HG02970 (cell line): Measurements from ENCODE around the gene SEC24D.

ENCODE experiments used
- ATAC-seq: cut with Tn5 transposase; IDR thresholded peaks from one replicate; pipeline ENCODE4 v1.9.1; 2021; ENCODE audit warnings: mild to moderate bottlenecking, moderate library complexity, moderate number of reproducible peaks; ENCODE audit not compliant: unreplicated experiment, low FRiP score

Gene SEC24D

DNA sequence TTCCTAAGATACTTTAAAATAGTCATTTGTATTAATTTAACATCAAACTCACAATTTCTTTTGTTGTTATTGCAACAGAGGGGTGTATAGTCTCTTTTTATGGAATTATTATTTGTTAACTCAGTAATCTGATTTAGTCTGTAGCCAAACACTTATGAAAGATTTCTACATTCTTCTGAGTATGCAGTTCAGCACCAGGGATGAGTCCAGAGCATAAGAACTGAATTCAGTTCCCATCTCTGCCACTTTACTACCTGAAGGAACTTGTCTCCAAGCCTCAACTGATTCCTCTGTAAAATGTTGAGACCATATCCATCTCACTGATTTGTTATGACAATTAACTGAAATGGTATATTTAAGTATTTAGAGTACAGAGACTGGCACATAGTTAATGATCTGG, 105.2 kb downstream of the SEC24D start:
- no peak for ATAC-seq

DNA sequence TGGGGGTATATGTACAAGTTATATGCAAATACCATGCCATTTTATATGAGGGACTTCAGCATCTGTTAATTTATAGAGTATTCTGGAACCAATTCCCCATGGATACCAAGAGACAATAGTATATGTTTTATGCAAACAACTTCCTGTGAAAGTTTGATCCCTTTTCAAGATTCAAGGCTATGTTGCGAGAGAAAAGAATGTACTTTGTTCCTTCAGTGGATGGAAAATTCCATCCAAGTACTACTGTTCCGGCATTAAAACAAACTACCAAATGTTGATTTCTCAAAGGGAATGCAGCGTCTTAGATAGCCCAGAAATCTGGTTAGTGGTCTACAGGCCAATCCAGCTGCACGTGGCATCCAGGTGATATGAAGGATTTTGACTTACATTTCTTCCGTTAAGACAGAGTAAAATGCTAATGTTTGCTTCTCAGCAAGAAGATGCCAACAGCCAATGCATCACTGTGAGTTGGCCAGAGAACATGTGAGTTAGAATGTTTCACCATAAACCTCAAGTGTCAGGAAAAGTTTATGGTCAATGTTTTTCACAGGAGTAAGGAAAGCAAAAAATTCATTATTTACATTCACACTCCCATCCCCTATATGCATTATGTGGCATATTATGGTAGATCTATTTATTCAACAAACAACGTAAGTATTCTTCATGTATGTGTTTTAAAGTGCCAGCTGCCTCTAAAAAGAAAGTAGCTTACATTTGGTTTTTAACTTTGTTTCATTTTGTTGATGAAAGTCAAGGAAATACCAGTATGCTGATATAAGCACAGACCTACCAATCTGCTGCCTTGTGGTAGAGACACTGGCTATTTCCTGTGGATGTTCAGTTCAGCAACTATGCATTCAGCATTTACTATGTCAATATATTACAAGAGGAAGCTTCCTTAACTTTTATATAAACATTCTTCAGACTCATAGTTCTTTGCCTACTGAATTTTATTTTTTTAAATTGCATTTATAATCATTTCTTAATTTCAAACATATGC, 106.3 kb downstream of the SEC24D start:
- no peak for ATAC-seq

- no peak for ATAC-seq
Observed at GRCh38 chr4:118727360-118727759, 108.6 kb downstream of the SEC24D start.

DNA sequence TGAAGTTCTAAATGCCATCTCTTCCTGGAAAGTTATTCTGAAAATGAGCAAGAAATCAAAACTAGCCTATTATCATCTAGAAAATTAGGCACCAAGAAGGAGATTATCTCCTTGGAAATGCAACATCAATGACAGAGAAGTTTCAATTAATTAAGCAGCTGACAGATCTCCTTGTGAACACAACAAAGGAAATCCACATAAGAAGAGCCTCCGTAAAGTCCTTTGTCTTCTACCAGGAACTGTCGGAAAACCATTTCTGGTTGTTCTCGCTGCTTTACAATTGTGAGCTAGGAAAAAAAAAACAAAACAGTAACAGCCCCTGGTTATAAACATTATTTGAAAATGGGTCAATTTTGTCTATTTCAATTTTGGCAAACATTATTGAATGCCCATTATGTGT, 112.6 kb downstream of the SEC24D start:
- ATAC-seq, result no peak

DNA sequence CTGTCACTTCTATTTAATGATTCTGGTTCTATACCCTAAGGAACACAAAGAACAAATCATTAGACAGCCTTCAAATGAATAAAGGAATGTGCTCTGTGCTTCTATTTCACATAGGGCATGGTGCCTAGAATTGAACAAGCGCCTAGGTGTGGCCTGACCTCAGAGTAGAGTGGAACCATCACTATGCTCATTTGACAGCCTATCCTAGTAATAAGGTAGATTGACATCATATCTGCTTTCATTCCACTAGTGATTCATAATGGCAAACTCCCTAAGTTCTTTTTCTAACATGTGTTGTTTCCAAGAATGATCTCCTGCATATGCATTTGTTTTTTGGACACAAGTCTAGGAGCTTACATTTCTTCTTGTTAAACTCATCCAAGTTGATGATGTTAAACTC, 114.2 kb downstream of the SEC24D start:
- ATAC-seq, result no peak

- no peak for ATAC-seq
Observed at GRCh38 chr4:118718511-118719170, 117.3 kb downstream of the SEC24D start.

DNA sequence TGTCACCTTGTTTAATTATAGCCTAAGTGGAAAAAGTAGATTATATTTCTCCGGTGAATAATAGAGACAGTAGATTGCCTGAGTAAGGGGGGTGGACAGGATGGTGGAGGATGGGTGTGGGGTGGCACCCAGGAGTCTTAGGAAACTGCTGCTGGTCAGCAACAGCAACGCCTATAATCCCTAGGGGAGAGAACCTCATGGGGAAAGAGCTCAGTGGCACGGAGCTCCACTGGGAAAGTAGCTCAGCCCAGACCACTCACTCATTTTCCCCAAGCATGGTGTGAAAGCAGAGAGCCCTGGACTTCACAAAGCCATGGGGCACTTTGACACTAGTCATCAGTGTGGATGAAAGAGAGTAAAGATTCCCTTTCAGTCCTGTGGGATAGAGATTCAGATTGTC, 119.6 kb downstream of the SEC24D start:
- ATAC-seq, result no peak

GRCh38 chr4:118714682-118715081, 121.2 kb downstream of the SEC24D start:
- no peak for ATAC-seq

DNA sequence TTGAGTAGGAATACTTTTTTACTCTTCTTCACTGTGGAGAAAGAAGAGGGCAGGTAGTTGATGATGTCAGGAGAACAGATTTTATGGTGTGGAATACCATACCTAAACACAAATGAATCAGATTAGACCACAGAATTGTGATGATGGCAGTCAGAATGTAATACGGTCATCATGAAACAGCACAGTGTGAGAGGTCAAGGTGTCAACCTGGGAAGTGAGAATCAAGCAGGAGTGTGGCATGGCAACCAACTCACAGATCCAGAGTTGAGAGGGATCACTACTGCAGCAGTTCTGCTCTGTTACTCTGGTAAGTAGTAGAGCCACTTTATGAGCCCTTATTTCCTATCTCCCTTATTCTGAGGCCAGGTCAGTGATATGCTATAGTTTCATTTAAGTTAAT, 123.1 kb downstream of the SEC24D start:
- ATAC-seq, result no peak

- ATAC-seq, result no peak
Observed at GRCh38 chr4:118711052-118711451, 124.9 kb downstream of the SEC24D start.

DNA sequence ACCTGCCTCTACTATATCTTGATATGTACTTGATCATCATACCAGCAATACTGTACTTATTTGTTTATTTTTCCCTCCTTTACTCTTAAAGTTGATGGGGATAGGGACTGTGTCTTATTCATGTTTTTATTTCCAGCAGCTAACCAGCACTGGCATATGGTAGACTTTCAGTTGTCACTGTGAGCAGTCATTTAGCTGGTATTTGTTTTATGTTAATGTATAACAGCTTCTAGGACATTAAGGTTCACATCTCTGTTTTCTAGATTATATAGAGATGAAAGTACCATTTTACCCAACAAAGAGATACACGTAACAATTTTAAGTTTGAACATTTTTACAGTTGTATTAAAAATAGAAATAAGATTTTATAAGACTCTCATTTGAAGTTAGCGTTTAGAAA, 132.8 kb downstream of the SEC24D start:
- no peak for ATAC-seq

DNA sequence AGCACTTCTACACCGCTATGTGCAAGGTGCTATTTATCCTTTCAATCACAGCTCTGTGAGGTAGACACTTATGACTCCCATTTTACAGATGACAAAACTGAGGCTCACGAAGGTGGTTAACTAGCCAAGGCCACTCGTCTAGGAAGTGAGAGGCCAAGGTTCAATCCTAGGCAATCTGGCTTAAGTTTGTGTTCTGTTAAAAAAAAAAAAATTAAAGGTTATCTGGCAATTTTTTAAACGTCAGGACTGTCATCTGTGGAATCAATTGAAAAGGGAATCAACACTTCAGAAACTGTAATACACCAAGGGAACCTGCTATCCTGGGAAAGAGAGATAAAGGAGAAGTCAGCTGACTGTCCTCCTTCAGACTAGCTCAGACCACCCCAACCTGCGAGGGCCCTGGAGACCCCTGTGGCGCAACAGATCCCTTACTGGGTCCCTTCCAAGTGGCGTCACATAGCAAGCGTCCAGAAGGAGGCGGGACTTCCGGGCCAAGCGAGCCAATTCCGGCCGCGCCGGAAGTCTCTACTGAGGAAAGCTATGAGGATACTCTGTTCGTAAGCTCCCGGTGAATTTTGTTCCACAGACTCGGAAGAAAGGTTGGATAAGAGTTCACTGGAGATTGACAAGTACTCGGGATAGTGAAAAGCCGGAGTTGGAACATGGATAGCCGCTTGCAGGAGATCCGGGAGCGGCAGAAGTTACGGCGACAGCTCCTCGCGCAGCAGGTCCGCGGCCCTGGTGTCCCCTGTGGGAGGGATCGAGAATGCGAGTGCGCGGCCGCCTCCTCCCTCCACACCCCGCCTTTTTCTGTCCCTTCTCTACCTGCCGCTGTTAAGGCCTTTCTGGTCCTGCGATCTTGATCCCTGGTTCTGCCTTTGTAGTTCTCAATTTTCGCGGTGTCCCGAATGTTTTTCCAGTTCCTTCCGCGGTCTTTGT, 150.8 kb downstream of the SEC24D start, which contains the start of gene METTL14:
Gene METTL14, plus strand, starts transcription at position 520 of the 939 bp plus-strand sequence. Its CDS starts 143 bp downstream, at position 663.
- peak; percentile 99 for ATAC-seq

DNA sequence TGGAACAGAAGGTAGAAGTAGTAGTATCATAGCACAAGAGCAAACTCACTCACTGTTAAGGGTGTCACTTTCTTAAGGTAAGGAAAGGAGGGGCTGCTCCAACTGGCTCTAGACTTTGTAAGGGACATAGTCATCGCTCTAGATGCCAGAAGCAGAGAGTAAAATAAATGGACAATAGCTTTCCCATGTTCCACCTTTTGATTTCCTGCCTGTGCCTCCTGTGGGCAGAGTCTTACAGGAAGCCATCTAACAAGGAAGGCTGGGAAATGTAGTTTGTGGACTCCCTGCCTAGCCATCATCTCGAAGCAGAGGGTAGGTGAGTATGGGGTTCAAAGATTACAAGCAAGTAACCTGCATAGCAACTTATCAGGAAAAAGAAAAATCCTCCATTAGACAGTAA, 152.4 kb downstream of the SEC24D start:
- no peak for ATAC-seq

DNA sequence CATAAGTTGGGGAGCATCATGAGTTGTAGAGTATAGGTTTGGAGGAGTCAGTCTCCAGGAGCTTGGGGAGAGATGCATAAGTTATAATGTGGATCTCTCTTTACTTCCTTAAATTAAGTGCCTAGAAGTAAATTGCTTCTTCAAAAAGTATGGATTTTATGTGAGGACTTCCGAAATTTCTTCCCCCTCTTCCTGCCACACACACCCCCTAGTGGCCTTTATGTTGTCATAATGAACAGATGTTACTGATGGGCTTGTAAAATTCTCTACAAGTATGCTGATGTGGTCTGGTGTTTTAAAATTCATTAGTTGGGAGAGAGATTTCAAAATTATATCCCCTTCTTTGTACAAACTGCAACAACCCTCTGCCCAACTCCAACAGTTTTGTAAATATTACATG, 153.0 kb downstream of the SEC24D start:
- no peak for ATAC-seq

- no peak for ATAC-seq
Observed at GRCh38 chr4:118680808-118681207, 155.1 kb downstream of the SEC24D start.

DNA sequence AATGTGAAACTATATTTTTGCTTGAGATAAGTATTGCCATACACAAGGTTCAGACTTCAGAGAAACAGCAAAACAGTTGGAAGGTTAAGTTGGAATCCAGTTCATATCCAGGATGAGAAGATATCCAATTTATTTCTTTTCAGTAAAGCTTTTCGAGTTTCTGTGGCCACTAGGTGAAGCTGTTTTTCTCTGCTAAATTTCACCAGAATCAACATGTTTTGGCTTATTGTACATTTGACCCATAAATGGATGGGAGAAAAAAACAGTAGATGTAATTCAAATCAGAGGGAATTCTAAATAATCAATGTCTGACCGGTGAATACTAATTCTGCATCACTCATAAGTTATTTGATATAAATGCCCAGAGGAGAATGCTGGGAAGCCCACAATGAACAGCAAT, 159.8 kb downstream of the SEC24D start:
- ATAC-seq, result no peak
